GM23338 (cell line): Measurements from ENCODE around the gene APOBEC4. TPM values are rescaled to one million over a fixed set of nuclear protein-coding genes. Genes with fewer than 3 reads are reported as not detected.
A peak's percentile ranks its signal among the peaks of the same experiment; 100 is the strongest.

Experiments used
- ATAC-seq: fragments of 200-7000 bp; cut with Tn5 transposase; 3 replicates; pipeline ENCODE4 v1.9.1; 2020
- DNase-seq: peaks from one replicate; pipeline ENCODE4 v3.0.0-alpha.2; 2015; ENCODE audit warnings: low spot score
- H2AFZ ChIP-seq: fragments of 200-600 bp; sonication (generic); 2 replicates; pipeline ENCODE4 v1.8.0; 2016; ENCODE audit warnings: antibody characterized with exemption, mild to moderate bottlenecking, moderate library complexity
- H3F3A ChIP-seq: fragments of 200-600 bp; sonication (generic); replicated peaks from 2 replicates; pipeline ENCODE4 v1.8.0; 2017; ENCODE audit warnings: antibody characterized with exemption, mixed run types, low read depth
- H3K27ac ChIP-seq: fragments of 200-600 bp; sonication (generic); 2 replicates; pipeline ENCODE4 v1.6.1; 2016; ENCODE audit warnings: low read depth
- H3K27me3 ChIP-seq: fragments of 200-600 bp; sonication (generic); 2 replicates; pipeline ENCODE4 v1.8.0; 2016; ENCODE audit warnings: mild to moderate bottlenecking, mixed run types, moderate library complexity; ENCODE audit not compliant: insufficient read depth
- H3K36me3 ChIP-seq: fragments of 200-600 bp; sonication (generic); 2 replicates; pipeline ENCODE4 v1.8.0; 2016; ENCODE audit warnings: mild to moderate bottlenecking; ENCODE audit not compliant: insufficient read depth
- H3K4me1 ChIP-seq: fragments of 200-600 bp; sonication (generic); 2 replicates; pipeline ENCODE4 v1.8.0; 2016; ENCODE audit warnings: mild to moderate bottlenecking, moderate library complexity; ENCODE audit not compliant: insufficient read depth
- H3K4me2 ChIP-seq: fragments of 200-600 bp; sonication (generic); 2 replicates; pipeline ENCODE4 v1.7.1; 2017; ENCODE audit warnings: mixed run types
- H3K4me3 ChIP-seq: fragments of 200-600 bp; sonication (generic); 2 replicates; pipeline ENCODE4 v1.6.1; 2016; ENCODE audit warnings: mixed run types
- H3K79me2 ChIP-seq: fragments of 200-600 bp; sonication (generic); replicated peaks from 2 replicates; pipeline ENCODE4 v1.8.0; 2017; ENCODE audit warnings: mild to moderate bottlenecking; ENCODE audit not compliant: insufficient read depth
- H3K9me2 ChIP-seq: fragments of 200-600 bp; sonication (generic); 2 replicates; pipeline ENCODE4 v1.8.0; 2017; ENCODE audit not compliant: insufficient read depth
- H4K20me1 ChIP-seq: fragments of 200-600 bp; sonication (generic); replicated peaks from 2 replicates; pipeline ENCODE4 v1.8.0; 2017; ENCODE audit warnings: mild to moderate bottlenecking; ENCODE audit not compliant: insufficient read depth
- H3K27ac Mint-ChIP-seq: 2 replicates; pipeline ENCODE4 v1.8.0; 2020; ENCODE audit warnings: inconsistent platforms, mild to moderate bottlenecking, moderate library complexity, mixed read lengths
- H3K27me3 Mint-ChIP-seq: 3 replicates; pipeline ENCODE4 v1.8.0; 2022; ENCODE audit warnings: low read depth, mild to moderate bottlenecking, moderate library complexity, mixed read lengths, inconsistent platforms; ENCODE audit not compliant: insufficient read depth, poor library complexity
- H3K36me3 Mint-ChIP-seq: 3 replicates; pipeline ENCODE4 v1.8.0; 2021; ENCODE audit warnings: low read depth, mild to moderate bottlenecking, inconsistent platforms, moderate library complexity, mixed read lengths
- H3K4me1 Mint-ChIP-seq: 3 replicates; pipeline ENCODE4 v1.8.0; 2020; ENCODE audit warnings: mild to moderate bottlenecking, inconsistent platforms, mixed read lengths
- H3K4me3 Mint-ChIP-seq: 3 replicates; pipeline ENCODE4 v1.8.0; 2021; ENCODE audit warnings: moderate library complexity, mild to moderate bottlenecking, inconsistent platforms, mixed read lengths
- H3K9me3 Mint-ChIP-seq: 3 replicates; pipeline ENCODE4 v1.8.0; 2020; ENCODE audit warnings: moderate library complexity, mild to moderate bottlenecking, inconsistent platforms, mixed read lengths
- CREB1 ChIP-seq: fragments of 250-450 bp; sonication (Bioruptor Pico); IDR thresholded peaks from 2 replicates; pipeline ENCODE4 v1.5.0; 2020; ENCODE audit warnings: low read depth, mild to moderate bottlenecking, moderate library complexity
- CTCF ChIP-seq, 2 experiments: fragments of 200-600 bp in 1 of 2; sonication (generic) in 1 of 2; conservative IDR thresholded peaks; 2 replicates each; pipeline versions ENCODE4 v1.5.1 to v1.6.1; 2016 to 2017; ENCODE audit warnings: antibody characterized with exemption in 2 of 2, low read depth in 2 of 2, mild to moderate bottlenecking in 2 of 2, moderate library complexity in 1 of 2
- EZH2 ChIP-seq: fragments of 200-600 bp; sonication (generic); IDR thresholded peaks from one replicate; pipeline ENCODE4 v1.8.0; 2017; ENCODE audit warnings: antibody characterized with exemption, mild to moderate bottlenecking, low read depth; ENCODE audit not compliant: unreplicated experiment
- EZH2phosphoT487 ChIP-seq: fragments of 200-600 bp; sonication (generic); IDR thresholded peaks from one replicate; pipeline ENCODE4 v1.8.1; 2018; ENCODE audit warnings: antibody characterized with exemption; ENCODE audit not compliant: unreplicated experiment
- JUNB ChIP-seq: IDR thresholded peaks from one replicate; pipeline ENCODE4 v1.6.1; 2016; ENCODE audit warnings: antibody characterized with exemption; ENCODE audit not compliant: unreplicated experiment
- NANOG ChIP-seq: IDR thresholded peaks from 2 replicates; pipeline ENCODE4 v1.6.1; 2016; ENCODE audit warnings: antibody characterized with exemption, borderline replicate concordance
- polyA plus RNA-seq: library from polyadenylated mRNA; unstranded; fragments of >200 nt; fragmentation: Nextera tagmentation; extraction: Ambion mirVana; gene quantifications from 2 replicates; pipeline ENCODE4 v1.2.1, GENCODE V29; 2016
- total RNA-seq: library from RNA; depleted of rRNA; stranded (reverse); fragments of >200 nt; shearing (Covaris generic); gene quantifications from 2 replicates; pipeline ENCODE4 v1.2.3, GENCODE V29; 2014
- TF ChIP-seq, protein P1 (sequence below): IDR thresholded peaks from one replicate; pipeline ENCODE4 v1.6.1; 2018; ENCODE audit warnings: antibody characterized with exemption; ENCODE audit not compliant: unreplicated experiment

APOBEC4 gene
- total and polyA plus RNA-seq, 2 experiments from 2014 or later = 0.10 TPM; not detected in 1

DNA sequence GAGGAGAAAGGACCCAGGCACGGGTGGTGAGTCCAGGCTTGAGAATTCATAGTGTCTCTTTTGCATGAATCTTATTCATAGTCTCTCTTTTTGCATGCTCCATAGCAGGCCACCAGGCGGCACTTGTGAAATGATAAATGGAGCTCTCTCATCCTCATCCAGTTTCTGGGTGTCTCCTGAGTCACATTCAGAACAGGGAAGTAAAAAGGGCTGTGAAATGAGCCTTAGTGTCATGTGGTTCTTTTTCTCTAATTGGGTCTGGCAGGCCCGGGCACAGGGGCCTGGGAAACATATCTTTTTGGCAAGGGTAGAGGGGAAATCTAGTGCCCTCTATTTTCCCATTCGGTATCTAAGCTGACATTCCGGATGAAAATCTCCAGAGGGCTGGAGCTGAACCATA lies 43.8 kb downstream of the APOBEC4 start:
- H3K27me3 ChIP-seq = no peaks in the 10 kb centered on the region
- Mint-ChIP-seq H3K9me3 (peaks cover 6% of the 10 kb centered on the region; the same call in 1 of the 3 replicates), H3K27me3 (peaks cover 8% of the 10 kb centered on the region), H3K4me1 (peaks cover 4% of the 10 kb centered on the region; the same call in 2 of the 3 replicates), H3K27ac (no peak overlapping the region), H3K4me3 (no peak overlapping the region), H3K36me3 (peaks cover 3% of the 10 kb centered on the region; the same call in 1 of the 3 replicates)
- H3K27ac ChIP-seq = no peak overlapping the region
- peak; percentile 31 for DNase-seq
- no peak overlapping the region for H3K4me2 ChIP-seq
- H3K79me2 ChIP-seq = no peaks in the 10 kb centered on the region
- H3K4me1 ChIP-seq = no peaks in the 10 kb centered on the region
- H3K9me2 ChIP-seq = no peaks in the 10 kb centered on the region
- H2AFZ ChIP-seq = peak overlapping the region; percentile 43
- H3K4me3 ChIP-seq = no peak overlapping the region
- ATAC-seq = peak; percentile 29; the same call in 1 of the 3 replicates
- no peaks in the 10 kb centered on the region for H4K20me1 ChIP-seq
- H3F3A ChIP-seq = no peaks in the 10 kb centered on the region
- H3K36me3 ChIP-seq = no peaks in the 10 kb centered on the region
- TF ChIP-seq CTCF (conservative IDR thresholded peaks at IDR 0.05; ENCODE audit: low read depth in 2 of 2) (peak; percentile 46 to 47), JUNB (no peak)

- ATAC-seq = no peak
- no peak overlapping the region for H3K27ac Mint-ChIP-seq
- Histone ChIP-seq H3K4me1 (no peaks in the 10 kb centered on the region), H3K27me3 (no peaks in the 10 kb centered on the region), H3K36me3 (no peaks in the 10 kb centered on the region), H3K4me2 (no peak overlapping the region), H3K9me2 (no peaks in the 10 kb centered on the region), H2AFZ (0 out of 2 replicates have a peak overlapping the region, but pooled peaks have one; percentile 59), H3K79me2 (no peaks in the 10 kb centered on the region), H4K20me1 (no peaks in the 10 kb centered on the region), H3F3A (no peaks in the 10 kb centered on the region), H3K27ac (no peak overlapping the region), H3K4me3 (no peak overlapping the region)
- H3K36me3 Mint-ChIP-seq = peaks cover 3% of the 10 kb centered on the region; the same call in 1 of the 3 replicates
- TF ChIP-seq NANOG (no peak), EZH2 (no peak), CREB1 (no peak), EZH2phosphoT487 (no peak)
- TF ChIP-seq, protein P1, sequence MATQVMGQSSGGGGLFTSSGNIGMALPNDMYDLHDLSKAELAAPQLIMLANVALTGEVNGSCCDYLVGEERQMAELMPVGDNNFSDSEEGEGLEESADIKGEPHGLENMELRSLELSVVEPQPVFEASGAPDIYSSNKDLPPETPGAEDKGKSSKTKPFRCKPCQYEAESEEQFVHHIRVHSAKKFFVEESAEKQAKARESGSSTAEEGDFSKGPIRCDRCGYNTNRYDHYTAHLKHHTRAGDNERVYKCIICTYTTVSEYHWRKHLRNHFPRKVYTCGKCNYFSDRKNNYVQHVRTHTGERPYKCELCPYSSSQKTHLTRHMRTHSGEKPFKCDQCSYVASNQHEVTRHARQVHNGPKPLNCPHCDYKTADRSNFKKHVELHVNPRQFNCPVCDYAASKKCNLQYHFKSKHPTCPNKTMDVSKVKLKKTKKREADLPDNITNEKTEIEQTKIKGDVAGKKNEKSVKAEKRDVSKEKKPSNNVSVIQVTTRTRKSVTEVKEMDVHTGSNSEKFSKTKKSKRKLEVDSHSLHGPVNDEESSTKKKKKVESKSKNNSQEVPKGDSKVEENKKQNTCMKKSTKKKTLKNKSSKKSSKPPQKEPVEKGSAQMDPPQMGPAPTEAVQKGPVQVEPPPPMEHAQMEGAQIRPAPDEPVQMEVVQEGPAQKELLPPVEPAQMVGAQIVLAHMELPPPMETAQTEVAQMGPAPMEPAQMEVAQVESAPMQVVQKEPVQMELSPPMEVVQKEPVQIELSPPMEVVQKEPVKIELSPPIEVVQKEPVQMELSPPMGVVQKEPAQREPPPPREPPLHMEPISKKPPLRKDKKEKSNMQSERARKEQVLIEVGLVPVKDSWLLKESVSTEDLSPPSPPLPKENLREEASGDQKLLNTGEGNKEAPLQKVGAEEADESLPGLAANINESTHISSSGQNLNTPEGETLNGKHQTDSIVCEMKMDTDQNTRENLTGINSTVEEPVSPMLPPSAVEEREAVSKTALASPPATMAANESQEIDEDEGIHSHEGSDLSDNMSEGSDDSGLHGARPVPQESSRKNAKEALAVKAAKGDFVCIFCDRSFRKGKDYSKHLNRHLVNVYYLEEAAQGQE = no peak
- H3K27me3 Mint-ChIP-seq = peaks cover 10% of the 10 kb centered on the region
- no peaks in the 10 kb centered on the region; the same call in 2 of the 3 replicates for H3K9me3 Mint-ChIP-seq
- DNase-seq = no peak
- H3K4me3 Mint-ChIP-seq = no peak overlapping the region
- H3K4me1 Mint-ChIP-seq = peaks cover 4% of the 10 kb centered on the region; the same call in 2 of the 3 replicates
Measured at GRCh38 chr1:183607322-183607980, 45.7 kb downstream of the APOBEC4 start.
